ENCODE data around the gene SLC66A3. TPM values are rescaled to one million over a fixed set of nuclear protein-coding genes. Genes with fewer than 3 reads are reported as not detected.

Gene SLC66A3
- total RNA-seq, 1 experiment from 2014 or later, result 3.7 TPM

DNA sequence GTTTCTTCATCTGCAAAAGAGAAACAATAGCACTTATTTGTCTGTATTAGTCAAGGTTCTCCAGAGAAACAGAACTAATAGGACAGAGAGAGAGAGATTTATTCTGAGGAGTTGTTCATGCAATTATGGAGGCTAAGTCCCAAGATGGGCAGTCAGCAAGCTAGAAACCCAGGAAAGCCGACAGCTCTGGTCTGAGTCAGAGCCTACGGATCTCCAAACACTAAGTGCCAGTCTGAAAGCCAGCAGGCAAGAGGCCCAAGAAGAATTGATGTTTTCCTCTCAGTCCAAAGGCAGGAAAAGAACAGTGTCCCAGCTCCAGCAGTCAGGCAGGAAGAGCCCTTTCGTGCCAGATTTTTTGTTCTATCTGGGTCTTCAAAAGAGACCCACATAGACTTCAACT lies 36.5 kb upstream of the SLC66A3 start:
- Mint-ChIP-seq H3K36me3 (ENCODE audit: insufficient read depth, unreplicated experiment) (no peaks in the 10 kb centered on the region), H3K4me1 (ENCODE audit: insufficient read depth, unreplicated experiment) (no peaks in the 10 kb centered on the region), H3K27ac (ENCODE audit: low read depth, unreplicated experiment) (no peak overlapping the region), H3K27me3 (ENCODE audit: insufficient read depth, unreplicated experiment) (peaks cover 20% of the 10 kb centered on the region), H3K4me3 (ENCODE audit: unreplicated experiment) (no peak overlapping the region), H3K9me3 (ENCODE audit: unreplicated experiment) (no peaks in the 10 kb centered on the region)
- ChIA-PET CTCF (interaction anchor here (6.3 to 14.0 kb wide), 2 partner anchors 13 to 285 kb away, joined by 48 to 189 read pairs; a partner anchor contains a TSS), POLR2A (no interaction called here)
- intact Hi-C loops (cut with micrococcal nuclease), result no loop called here
- no TSS peak for BruUV-seq (replicated peaks)
- no peak for TF ChIP-seq CTCF (IDR thresholded peaks at IDR 0.05; ENCODE audit: unreplicated experiment)
- DNase-seq (ENCODE audit: unreplicated experiment), result no peak

GRCh38 chr2:11121099-11121822 lies 34.0 kb upstream of the SLC66A3 start:
- DNase-seq (ENCODE audit: unreplicated experiment), result no peak
- peaks cover 16% of the 10 kb centered on the region for H3K27me3 Mint-ChIP-seq (ENCODE audit: insufficient read depth, unreplicated experiment)
- no peak for TF ChIP-seq CTCF (IDR thresholded peaks at IDR 0.05; ENCODE audit: unreplicated experiment)

GRCh38 chr2:11121823-11122155 lies 33.5 kb upstream of the SLC66A3 start:
- POLR2A ChIA-PET, result interaction anchor here (0.6 to 0.9 kb wide), 2 partner anchors 344 to 390 kb away, joined by 3 to 4 read pairs; partner anchors contain the start of gene E2F6
- no peaks in the 10 kb centered on the region for H3K9me3 Mint-ChIP-seq (ENCODE audit: unreplicated experiment)

More at GRCh38 chr2:11121099-11121822, 34.0 kb upstream of the SLC66A3 start:
- H3K4me1 Mint-ChIP-seq (ENCODE audit: insufficient read depth, unreplicated experiment), result no peaks in the 10 kb centered on the region
- no peaks in the 10 kb centered on the region for H3K36me3 Mint-ChIP-seq (ENCODE audit: insufficient read depth, unreplicated experiment)
- no peaks in the 10 kb centered on the region for H3K9me3 Mint-ChIP-seq (ENCODE audit: unreplicated experiment)
- BruUV-seq (replicated peaks), result no TSS peak
- ChIA-PET CTCF (interaction anchor here (0.7 to 14.0 kb wide), 4 partner anchors 11 to 467 kb away, joined by 3 to 189 read pairs (median 26); a partner anchor contains a TSS), POLR2A (no interaction called here)
- intact Hi-C loops (cut with micrococcal nuclease), result loop anchor here (5.0 to 10.0 kb wide), 2 partner anchors 219 to 416 kb away; no protein-coding TSS in a partner anchor
- H3K4me3 Mint-ChIP-seq (ENCODE audit: unreplicated experiment), result no peak overlapping the region
- no peak overlapping the region for H3K27ac Mint-ChIP-seq (ENCODE audit: low read depth, unreplicated experiment)

More at GRCh38 chr2:11121823-11122155, 33.5 kb upstream of the SLC66A3 start:
- no peaks in the 10 kb centered on the region for H3K4me1 Mint-ChIP-seq (ENCODE audit: insufficient read depth, unreplicated experiment)
- H3K36me3 Mint-ChIP-seq (ENCODE audit: insufficient read depth, unreplicated experiment), result no peaks in the 10 kb centered on the region
- CTCF ChIA-PET, result interaction anchor here (0.9 to 14.0 kb wide), 4 partner anchors 10 to 288 kb away, joined by 3 to 189 read pairs (median 26); a partner anchor contains a TSS
- peaks cover 16% of the 10 kb centered on the region for H3K27me3 Mint-ChIP-seq (ENCODE audit: insufficient read depth, unreplicated experiment)
- no peak for TF ChIP-seq CTCF (IDR thresholded peaks at IDR 0.05; ENCODE audit: unreplicated experiment)
- no peak overlapping the region for H3K27ac Mint-ChIP-seq (ENCODE audit: low read depth, unreplicated experiment)
- BruUV-seq (replicated peaks), result no TSS peak
- no peak overlapping the region for H3K4me3 Mint-ChIP-seq (ENCODE audit: unreplicated experiment)
- DNase-seq (ENCODE audit: unreplicated experiment), result no peak
- intact Hi-C loops (cut with micrococcal nuclease), result loop anchor here (5.0 to 10.0 kb wide), 2 partner anchors 219 to 417 kb away; no protein-coding TSS in a partner anchor

All from MCF 10A (cell line).